ENCODE data around the gene GIMAP4. TPM values are rescaled to one million over a fixed set of nuclear protein-coding genes. Genes with fewer than 3 reads are reported as not detected.

The GIMAP4 gene
- total RNA-seq, 1 experiment from 2014 or later, result not detected

DNA sequence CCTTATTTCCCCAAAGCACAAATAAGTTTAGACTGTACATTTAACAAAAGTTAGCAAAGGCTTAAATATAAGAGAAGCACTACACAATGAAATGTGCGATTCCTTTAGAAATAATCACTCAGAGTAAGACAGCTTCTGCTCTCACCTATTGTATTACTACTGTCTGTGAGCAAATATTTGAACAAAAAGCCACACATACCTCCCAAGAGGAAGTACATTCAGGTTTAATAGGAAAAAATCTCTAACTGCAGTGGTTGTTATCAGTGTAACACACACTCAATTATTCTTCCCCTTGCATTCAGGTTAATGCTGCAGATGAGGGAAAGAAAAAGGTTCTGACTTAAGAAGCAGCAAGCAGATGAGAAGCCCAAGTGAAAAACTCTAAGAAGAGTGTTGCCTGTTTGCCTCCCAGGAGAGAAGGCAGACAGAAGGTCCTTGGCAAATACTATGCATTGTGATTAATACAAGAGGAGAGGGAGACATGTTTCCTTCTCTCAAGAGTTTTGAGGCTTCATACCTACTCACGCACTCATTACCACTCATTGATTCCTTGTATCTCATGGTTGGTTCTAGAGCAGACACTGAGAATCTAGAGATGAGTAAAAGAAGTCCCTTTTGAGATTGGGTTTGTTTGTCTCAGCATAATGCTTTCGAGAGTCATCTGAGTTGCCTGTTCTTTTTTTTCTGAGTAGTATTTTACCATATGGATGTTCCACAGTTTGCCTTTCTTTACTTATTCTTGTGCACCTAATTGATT is 13.6 kb downstream of the GIMAP4 start:
- ChIA-PET CTCF (no interaction called here), POLR2A (ENCODE audit: low non-redundant PET) (no interaction called here)
- no peaks in the 10 kb centered on the region for H3K36me3 ChIP-seq (ENCODE audit: insufficient read depth, low read length, poor library complexity, severe bottlenecking)
- TF ChIP-seq, protein P1, sequence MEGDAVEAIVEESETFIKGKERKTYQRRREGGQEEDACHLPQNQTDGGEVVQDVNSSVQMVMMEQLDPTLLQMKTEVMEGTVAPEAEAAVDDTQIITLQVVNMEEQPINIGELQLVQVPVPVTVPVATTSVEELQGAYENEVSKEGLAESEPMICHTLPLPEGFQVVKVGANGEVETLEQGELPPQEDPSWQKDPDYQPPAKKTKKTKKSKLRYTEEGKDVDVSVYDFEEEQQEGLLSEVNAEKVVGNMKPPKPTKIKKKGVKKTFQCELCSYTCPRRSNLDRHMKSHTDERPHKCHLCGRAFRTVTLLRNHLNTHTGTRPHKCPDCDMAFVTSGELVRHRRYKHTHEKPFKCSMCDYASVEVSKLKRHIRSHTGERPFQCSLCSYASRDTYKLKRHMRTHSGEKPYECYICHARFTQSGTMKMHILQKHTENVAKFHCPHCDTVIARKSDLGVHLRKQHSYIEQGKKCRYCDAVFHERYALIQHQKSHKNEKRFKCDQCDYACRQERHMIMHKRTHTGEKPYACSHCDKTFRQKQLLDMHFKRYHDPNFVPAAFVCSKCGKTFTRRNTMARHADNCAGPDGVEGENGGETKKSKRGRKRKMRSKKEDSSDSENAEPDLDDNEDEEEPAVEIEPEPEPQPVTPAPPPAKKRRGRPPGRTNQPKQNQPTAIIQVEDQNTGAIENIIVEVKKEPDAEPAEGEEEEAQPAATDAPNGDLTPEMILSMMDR (conservative IDR thresholded peaks at IDR 0.05; ENCODE audit: low read depth, low read length), result no peak
- no peaks in the 10 kb centered on the region for H3K9me3 ChIP-seq (ENCODE audit: low read depth, low read length, poor library complexity, severe bottlenecking)
- BruUV-seq (replicated peaks), result no TSS peak
- H3K4me3 ChIP-seq (ENCODE audit: low read depth, low read length, poor library complexity, severe bottlenecking), result no peak overlapping the region
- intact Hi-C loops (cut with micrococcal nuclease; ENCODE audit: unreplicated experiment), result no loop called here
- H3K27ac ChIP-seq (ENCODE audit: low read depth, low read length, poor library complexity, severe bottlenecking), result no peak overlapping the region
- DNase-seq (ENCODE audit: low spot score), result no peak
- no peaks in the 10 kb centered on the region for H3K4me1 ChIP-seq (ENCODE audit: insufficient read depth, low read length, poor library complexity, severe bottlenecking)
- H3K27me3 ChIP-seq (replicated peaks; ENCODE audit: insufficient read depth, low read depth, low read length, poor library complexity), result no peaks in the 10 kb centered on the region

DNA sequence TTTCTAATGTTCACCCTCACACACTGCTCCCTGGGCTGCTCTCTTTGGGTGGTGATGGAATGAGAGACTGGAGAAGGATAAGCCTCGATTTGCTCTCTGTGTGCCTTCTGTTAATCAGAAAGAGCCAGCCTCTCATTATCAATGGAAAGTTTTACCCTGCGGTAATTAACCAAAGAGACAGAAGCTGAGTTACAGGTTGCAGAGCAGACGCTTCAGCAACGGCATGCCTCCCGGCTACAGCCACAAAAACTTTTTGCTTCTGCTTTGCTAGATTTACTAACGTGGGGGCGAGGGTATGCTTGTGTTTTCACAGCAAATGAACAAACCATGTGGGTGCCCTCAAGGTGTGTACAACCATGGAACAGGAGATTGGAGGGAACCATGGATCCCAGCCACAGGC is 18.0 kb downstream of the GIMAP4 start:
- CTCF ChIA-PET, result no interaction called here
- DNase-seq (ENCODE audit: low spot score), result no peak
- H3K36me3 ChIP-seq (ENCODE audit: insufficient read depth, low read length, poor library complexity, severe bottlenecking), result no peaks in the 10 kb centered on the region
- no TSS peak for BruUV-seq (replicated peaks)
- no peaks in the 10 kb centered on the region for H3K9me3 ChIP-seq (ENCODE audit: low read depth, low read length, poor library complexity, severe bottlenecking)
- TF ChIP-seq, protein P1 (conservative IDR thresholded peaks at IDR 0.05; ENCODE audit: low read depth, low read length), result no peak
- no peak for TF ChIP-seq EZH2 (IDR thresholded peaks at IDR 0.05; ENCODE audit: borderline replicate concordance, low read depth, low read length, poor library complexity, severe bottlenecking)
- no peaks in the 10 kb centered on the region for H3K27me3 ChIP-seq (replicated peaks; ENCODE audit: insufficient read depth, low read depth, low read length, poor library complexity)
- no peak overlapping the region for H3K4me3 ChIP-seq (ENCODE audit: low read depth, low read length, poor library complexity, severe bottlenecking)
- no peaks in the 10 kb centered on the region for H3K4me1 ChIP-seq (ENCODE audit: insufficient read depth, low read length, poor library complexity, severe bottlenecking)
- intact Hi-C loops (cut with micrococcal nuclease; ENCODE audit: unreplicated experiment), result no loop called here
- POLR2A ChIA-PET (ENCODE audit: low non-redundant PET), result no interaction called here
- no peak overlapping the region for H3K27ac ChIP-seq (ENCODE audit: low read depth, low read length, poor library complexity, severe bottlenecking)

DNA sequence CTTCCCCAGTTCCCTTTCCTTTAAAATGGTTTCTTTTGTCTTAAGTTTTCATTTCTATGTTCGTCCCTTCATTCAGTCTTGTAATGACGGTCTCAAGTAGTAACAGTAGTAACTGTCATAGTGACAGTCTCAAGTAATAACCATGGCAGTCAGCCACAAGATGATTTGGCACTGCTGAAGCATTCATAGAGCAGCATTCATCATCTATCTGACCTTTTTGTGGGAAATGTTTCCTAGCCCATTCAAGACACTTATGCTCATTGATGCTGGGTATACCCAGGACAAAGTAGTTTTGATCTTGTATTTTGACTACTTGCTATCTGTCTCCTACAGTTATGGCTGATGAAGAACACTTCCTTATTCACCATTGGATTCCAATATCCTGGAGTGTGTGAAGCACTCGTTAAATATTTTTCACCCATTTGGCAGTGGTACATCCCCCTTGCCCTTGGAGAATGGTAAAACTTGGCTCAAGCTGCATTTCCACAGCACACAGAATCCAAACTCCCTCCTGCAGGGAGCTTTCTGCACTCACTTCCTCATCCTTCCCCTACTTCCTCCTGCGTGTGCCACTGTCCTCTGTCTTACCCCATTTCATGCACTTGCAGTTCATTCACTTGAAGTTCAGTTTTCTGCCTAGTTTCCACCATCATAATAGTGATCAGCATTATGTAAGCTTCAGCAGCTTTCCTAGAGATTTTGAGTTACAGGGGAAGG is 19.0 kb downstream of the GIMAP4 start:
- no peak overlapping the region for H3K27ac ChIP-seq (ENCODE audit: low read depth, low read length, poor library complexity, severe bottlenecking)
- H3K4me1 ChIP-seq (ENCODE audit: insufficient read depth, low read length, poor library complexity, severe bottlenecking), result no peaks in the 10 kb centered on the region
- no peak for TF ChIP-seq EZH2 (IDR thresholded peaks at IDR 0.05; ENCODE audit: borderline replicate concordance, low read depth, low read length, poor library complexity, severe bottlenecking)
- TF ChIP-seq, protein P1 (conservative IDR thresholded peaks at IDR 0.05; ENCODE audit: low read depth, low read length), result no peak
- no peaks in the 10 kb centered on the region for H3K27me3 ChIP-seq (replicated peaks; ENCODE audit: insufficient read depth, low read depth, low read length, poor library complexity)
- no peak overlapping the region for H3K4me3 ChIP-seq (ENCODE audit: low read depth, low read length, poor library complexity, severe bottlenecking)
- ChIA-PET POLR2A (ENCODE audit: low non-redundant PET) (no interaction called here), CTCF (no interaction called here)
- intact Hi-C loops (cut with micrococcal nuclease; ENCODE audit: unreplicated experiment), result no loop called here
- H3K36me3 ChIP-seq (ENCODE audit: insufficient read depth, low read length, poor library complexity, severe bottlenecking), result no peaks in the 10 kb centered on the region
- H3K9me3 ChIP-seq (ENCODE audit: low read depth, low read length, poor library complexity, severe bottlenecking), result no peaks in the 10 kb centered on the region
- no peak for DNase-seq (ENCODE audit: low spot score)
- no TSS peak for BruUV-seq (replicated peaks)

Data from A673 (cell line).